ENCODE measurements around the gene UBE2R2. TPM values are rescaled to one million over a fixed set of nuclear protein-coding genes. Genes with fewer than 3 reads are reported as not detected.
A peak's percentile ranks its signal among the peaks of the same experiment; 100 is the strongest.
"Not testable (repeated sequence)": the region's sequence is repeated elsewhere in the genome, so short reads cannot be mapped to it uniquely, and the experiment has no call there.

Gene UBE2R2
- total RNA-seq, 1 experiment from 2014 or later: 35.5 TPM

DNA sequence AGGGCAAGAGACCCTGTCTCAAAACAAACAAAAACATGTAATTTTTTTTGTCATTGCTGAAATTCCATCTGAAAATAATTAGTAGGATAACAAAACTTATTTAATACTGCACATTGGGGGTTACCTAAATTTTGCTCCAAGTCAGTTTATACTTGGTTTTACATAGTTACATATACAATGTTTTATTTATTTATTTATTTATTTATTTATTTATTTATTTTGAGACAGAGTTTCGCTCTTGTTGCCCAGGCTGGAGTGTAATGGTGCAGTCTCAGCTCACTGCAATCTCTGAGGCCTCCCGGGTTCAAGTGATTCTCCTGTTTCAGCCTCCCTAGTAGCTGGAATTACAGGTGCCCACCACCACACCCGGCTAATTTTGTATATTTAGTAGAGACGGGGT lies 52.3 kb downstream of the UBE2R2 start:
- DNase-seq (ENCODE audit: low spot score); in situ Hi-C loops (cut with HindIII; ENCODE audit: low sequenced_read_pairs): not testable (repeated sequence)

- in situ Hi-C loops (cut with HindIII; ENCODE audit: low sequenced_read_pairs): no loop called here
- DNase-seq (ENCODE audit: low spot score): no peak
Observed at GRCh38 chr9:33877727-33878489, 60.9 kb downstream of the UBE2R2 start.

- in situ Hi-C loops (cut with HindIII; ENCODE audit: low sequenced_read_pairs): no loop called here
- no peak for DNase-seq (ENCODE audit: low spot score)
Observed at GRCh38 chr9:33878691-33879366, 61.9 kb downstream of the UBE2R2 start.

- in situ Hi-C loops (cut with HindIII; ENCODE audit: low sequenced_read_pairs): no loop called here
- peak; percentile 64 for DNase-seq (ENCODE audit: low spot score)
Observed at GRCh38 chr9:33880211-33881089, 63.5 kb downstream of the UBE2R2 start.

DNA sequence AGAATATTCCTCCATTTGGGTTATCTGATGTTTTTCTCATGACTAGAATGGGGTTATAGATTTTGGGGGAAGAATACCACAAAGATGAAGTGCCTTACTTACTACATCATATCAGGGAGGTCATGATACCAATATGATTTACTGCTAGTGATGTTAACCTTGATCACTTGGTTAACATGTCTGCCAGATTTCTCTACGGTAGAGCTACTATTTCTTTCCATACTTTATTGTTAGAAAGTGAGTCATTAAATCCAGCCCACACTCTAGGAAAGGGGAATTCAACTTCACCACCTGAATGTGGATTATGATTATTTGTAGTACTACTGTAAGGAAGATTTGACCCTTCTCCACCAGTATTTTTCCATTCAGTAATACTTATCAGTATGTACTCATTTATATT lies 64.7 kb downstream of the UBE2R2 start:
- no peak for DNase-seq (ENCODE audit: low spot score)
- in situ Hi-C loops (cut with HindIII; ENCODE audit: low sequenced_read_pairs): no loop called here

DNA sequence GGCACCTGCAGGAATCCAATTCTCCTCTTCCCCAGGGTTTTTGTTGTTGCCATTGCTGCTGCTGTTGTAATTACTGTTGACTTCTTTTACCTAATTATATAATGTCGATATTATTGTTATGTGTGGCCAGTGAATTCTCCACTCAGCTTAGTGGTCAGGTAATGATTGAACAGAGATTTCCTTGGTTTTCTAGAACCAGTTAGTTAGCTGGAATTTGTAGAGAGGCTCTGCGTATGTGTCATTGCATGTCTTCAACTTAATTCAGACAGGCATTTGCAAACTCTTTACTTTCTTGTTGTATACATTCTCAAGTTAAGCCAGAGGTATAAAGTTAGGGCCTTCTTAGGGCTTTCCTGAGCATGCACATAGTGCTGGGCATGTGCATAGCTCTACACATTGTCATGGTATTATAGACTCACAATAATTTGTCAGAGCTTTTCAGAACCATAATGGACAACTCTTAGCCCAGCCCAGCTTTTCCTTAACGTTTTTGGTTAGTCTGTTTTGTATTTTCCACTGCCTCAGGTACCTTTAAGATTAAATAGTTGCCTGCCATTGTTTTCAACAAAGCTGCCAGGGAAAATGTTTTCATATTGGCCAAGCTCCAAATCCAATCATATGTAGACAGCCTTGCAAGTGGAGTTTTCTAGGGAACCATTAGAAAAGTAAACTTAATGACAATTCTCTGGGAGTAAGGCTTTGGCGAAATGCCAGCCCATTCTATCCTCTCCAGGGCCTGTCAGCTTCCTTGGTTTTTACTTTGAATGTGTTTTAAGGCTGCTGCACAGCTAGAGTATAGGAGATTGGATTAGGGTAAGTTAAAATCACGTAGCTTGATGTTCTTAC lies 68.1 kb downstream of the UBE2R2 start:
- peak; percentile 50 for DNase-seq (ENCODE audit: low spot score)
- in situ Hi-C loops (cut with HindIII; ENCODE audit: low sequenced_read_pairs): no loop called here

DNA sequence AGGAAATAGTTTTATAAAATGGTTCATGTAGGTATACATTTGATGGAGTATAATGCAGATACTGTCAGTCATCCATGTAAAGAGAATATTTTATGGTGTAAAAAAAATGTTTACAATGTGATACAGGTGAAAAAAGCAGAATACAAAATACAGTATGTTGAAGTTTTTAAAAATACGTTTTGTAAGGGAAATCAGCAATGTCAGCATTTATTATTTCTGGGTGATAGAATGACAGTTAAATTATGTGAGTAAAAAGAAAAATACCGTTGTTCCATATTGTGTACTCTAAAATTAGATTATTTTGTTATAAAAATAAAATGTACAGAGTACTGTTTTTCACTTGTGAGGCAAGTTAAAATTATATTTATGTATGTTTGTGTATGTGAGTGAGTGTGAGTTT lies 69.0 kb downstream of the UBE2R2 start:
- no peak for DNase-seq (ENCODE audit: low spot score)
- in situ Hi-C loops (cut with HindIII; ENCODE audit: low sequenced_read_pairs): no loop called here

GRCh38 chr9:33893861-33894260 lies 76.9 kb downstream of the UBE2R2 start:
- in situ Hi-C loops (cut with HindIII; ENCODE audit: low sequenced_read_pairs): no loop called here

GRCh38 chr9:33894316-33894715 lies 77.4 kb downstream of the UBE2R2 start:
- in situ Hi-C loops (cut with HindIII; ENCODE audit: low sequenced_read_pairs): no loop called here
- no peak for DNase-seq (ENCODE audit: low spot score)

More at GRCh38 chr9:33893861-33894260, 76.9 kb downstream of the UBE2R2 start:
- no peak for DNase-seq (ENCODE audit: low spot score)

DNA sequence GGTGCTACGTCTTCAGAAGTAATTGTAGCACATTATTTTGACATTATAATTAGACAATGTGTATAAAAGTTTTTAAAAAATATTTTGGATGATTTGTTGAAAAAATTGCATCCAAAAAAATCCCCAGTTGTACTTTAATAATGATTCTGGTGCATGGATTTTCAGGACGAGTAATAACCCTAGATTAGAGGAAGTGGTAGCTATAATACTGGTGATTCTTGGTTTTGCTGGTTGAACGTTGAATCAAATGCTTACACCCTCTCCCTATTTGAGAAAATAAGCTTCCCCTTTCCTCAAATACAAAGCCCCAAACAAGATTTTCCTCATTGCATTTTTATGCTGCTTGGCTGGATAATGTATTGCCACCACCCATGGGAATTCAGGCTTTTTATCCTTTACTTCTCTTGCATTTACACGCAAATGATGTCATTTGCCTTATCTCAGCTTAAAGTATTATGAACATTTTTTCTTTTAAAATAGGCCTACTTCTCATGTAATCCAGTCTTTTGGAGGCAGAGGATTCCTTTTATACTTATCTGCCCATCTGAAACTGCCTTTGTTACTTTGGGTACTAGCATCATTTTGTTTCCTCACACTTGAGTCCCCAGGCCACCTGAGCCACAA lies 86.3 kb downstream of the UBE2R2 start:
- no peak for DNase-seq (ENCODE audit: low spot score)
- in situ Hi-C loops (cut with HindIII; ENCODE audit: low sequenced_read_pairs): no loop called here

DNA sequence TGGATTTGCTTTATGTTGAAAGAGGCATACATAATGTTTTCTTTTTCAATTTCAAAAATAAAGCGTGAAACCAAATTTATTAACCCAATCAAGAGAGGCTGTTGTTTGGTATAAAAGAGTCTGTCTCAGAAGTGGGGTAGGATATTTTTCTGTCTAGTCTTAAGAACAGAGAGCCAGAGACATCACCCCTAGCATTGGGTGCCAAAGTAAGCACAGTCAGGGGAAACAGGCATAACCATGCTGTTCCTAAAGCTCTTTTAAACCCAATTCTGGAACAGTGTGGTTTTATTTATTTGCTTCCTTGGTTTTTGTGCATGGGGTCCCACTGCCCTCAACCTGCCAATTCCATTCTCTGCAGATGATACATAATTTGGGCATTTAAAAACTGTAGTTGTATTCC lies 88.2 kb downstream of the UBE2R2 start:
- in situ Hi-C loops (cut with HindIII; ENCODE audit: low sequenced_read_pairs): no loop called here
- DNase-seq (ENCODE audit: low spot score): no peak

DNA sequence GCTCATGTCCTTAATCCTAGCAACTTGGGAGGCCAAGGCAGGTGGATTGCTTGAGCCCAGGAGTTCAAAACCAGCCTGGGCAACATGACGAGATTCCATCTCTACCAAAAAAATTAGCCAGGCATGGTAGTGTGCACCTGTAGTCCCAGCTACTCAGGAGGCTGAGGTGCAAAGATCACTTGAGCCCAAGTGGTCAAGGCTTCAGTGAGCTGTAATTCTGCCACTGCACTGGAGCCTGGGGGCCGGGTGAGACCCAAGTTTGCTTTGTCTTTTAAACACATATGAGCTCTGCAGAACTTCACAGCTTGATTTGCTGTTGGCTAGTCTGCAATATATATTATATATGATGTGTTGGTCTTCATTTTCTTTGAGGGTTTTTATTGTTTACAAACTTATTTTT lies 89.8 kb downstream of the UBE2R2 start:
- in situ Hi-C loops (cut with HindIII; ENCODE audit: low sequenced_read_pairs): no loop called here
- no peak for DNase-seq (ENCODE audit: low spot score)

DNA sequence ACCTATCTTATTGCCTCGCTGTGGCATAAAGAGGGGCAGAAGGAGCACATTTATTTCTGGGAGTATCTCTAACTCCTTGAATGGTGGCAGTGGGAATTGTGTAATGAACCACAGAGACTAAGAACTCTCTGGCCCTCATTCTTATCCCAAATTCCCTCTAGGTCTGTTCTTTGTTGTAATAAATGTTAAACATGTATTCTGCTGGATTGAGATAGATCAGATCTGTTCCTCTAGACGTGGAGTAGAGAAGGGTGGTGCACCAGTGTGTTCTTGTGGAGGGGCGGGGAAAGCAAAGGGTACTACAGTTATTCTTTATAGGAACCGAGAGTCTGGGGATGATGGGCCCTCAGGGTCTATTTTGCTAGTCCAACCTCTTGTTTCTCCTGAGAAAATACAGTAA lies 90.4 kb downstream of the UBE2R2 start:
- in situ Hi-C loops (cut with HindIII; ENCODE audit: low sequenced_read_pairs): no loop called here
- no peak for DNase-seq (ENCODE audit: low spot score)

GRCh38 chr9:33908114-33908513 lies 91.2 kb downstream of the UBE2R2 start:
- in situ Hi-C loops (cut with HindIII; ENCODE audit: low sequenced_read_pairs): no loop called here
- DNase-seq (ENCODE audit: low spot score): no peak

GRCh38 chr9:33908749-33909148 lies 91.8 kb downstream of the UBE2R2 start:
- no peak for DNase-seq (ENCODE audit: low spot score)
- in situ Hi-C loops (cut with HindIII; ENCODE audit: low sequenced_read_pairs): no loop called here

- in situ Hi-C loops (cut with HindIII; ENCODE audit: low sequenced_read_pairs): no loop called here
- no peak for DNase-seq (ENCODE audit: low spot score)
Observed at GRCh38 chr9:33913541-33913940, 96.6 kb downstream of the UBE2R2 start.

DNA sequence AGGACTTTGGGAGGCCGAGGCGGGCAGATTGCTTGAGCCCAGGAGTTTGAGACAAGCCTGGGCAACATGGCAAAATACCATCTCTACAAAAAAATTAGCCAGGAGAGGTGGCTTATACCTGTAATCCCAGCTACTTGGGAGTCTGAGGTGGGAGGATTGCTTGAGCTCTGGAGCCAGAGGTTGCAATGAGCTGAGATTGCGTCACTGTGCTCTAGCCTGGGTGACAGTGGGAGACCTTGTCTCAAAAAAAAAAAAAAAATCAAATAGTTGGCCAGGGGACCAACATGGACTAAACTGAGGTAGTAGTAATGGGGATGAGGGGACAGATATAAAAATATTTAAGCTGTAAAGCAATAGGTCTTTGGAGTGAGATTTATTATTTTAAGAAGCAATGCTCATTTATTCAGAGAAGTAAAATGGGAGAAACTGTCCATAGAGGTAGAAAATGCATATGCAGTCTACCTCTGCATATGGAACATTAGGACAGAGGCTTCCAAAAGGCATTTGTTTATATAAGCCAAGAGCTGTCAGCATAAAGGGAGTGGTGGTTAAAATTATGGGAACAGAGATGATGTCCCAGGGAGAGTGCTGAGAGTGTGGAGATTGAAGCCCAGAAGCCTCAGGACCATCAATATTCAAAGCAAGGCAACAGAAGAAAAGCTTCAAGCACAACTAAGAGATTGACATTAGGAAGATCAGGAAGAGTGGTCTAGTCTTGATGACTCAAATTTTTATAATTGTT lies 98.1 kb downstream of the UBE2R2 start:
- in situ Hi-C loops (cut with HindIII; ENCODE audit: low sequenced_read_pairs): no loop called here
- no peak for DNase-seq (ENCODE audit: low spot score)

DNA sequence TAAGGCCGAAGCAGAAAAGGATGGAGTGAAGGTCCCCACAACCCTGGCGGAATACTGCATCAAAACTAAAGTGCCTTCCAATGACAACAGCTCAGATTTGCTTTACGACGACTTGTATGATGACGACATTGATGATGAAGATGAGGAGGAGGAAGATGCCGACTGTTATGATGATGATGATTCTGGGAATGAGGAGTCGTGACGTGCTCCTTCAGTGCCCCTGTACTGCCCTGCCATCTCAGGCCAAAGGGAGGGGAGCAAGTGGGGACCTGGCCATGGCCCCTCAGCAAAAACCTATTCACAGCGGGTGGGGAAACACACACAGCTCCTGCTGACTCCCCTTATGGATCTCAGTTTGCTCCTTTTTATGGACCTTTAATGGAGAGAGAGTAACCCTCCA lies 100.1 kb downstream of the UBE2R2 start:
- in situ Hi-C loops (cut with HindIII; ENCODE audit: low sequenced_read_pairs): no loop called here
- no peak for DNase-seq (ENCODE audit: low spot score)

All from G401 (cell line).